ENCODE data around the gene GCKR. TPM values are rescaled to one million over a fixed set of nuclear protein-coding genes. Genes with fewer than 3 reads are reported as not detected.

Gene GCKR
- total and polyA plus RNA-seq, 8 donors: 0.56 to 4.0 (median 1.8) TPM

GRCh38 chr2:27572998-27573429 is 76.4 kb downstream of the GCKR start:
- intact Hi-C loops (cut with DNase I): loop anchor here in 1 of 3 donors (10.0 kb wide), 1 partner anchor 78 kb away; the partner anchor contains the start of genes FNDC4 and GCKR
- 61 to 71% methylated on average over 6 of the region's 6 CpGs for WGBS, 2 donors

More at GRCh38 chr2:27572998-27573429, 76.4 kb downstream of the GCKR start:
- Histone ChIP-seq H3K27me3 (no peaks in the 10 kb centered on the region), H3K36me3 (no peaks in the 10 kb centered on the region), H3K27ac (no peak overlapping the region), H3K4me1 (no peaks in the 10 kb centered on the region), H3K9me3 (no peaks in the 10 kb centered on the region), H3K4me3 (no peak overlapping the region)
- DNase-seq (no peak), ATAC-seq (no peak), FAIRE-seq (no peak)
- TF ChIP-seq, protein P1, sequence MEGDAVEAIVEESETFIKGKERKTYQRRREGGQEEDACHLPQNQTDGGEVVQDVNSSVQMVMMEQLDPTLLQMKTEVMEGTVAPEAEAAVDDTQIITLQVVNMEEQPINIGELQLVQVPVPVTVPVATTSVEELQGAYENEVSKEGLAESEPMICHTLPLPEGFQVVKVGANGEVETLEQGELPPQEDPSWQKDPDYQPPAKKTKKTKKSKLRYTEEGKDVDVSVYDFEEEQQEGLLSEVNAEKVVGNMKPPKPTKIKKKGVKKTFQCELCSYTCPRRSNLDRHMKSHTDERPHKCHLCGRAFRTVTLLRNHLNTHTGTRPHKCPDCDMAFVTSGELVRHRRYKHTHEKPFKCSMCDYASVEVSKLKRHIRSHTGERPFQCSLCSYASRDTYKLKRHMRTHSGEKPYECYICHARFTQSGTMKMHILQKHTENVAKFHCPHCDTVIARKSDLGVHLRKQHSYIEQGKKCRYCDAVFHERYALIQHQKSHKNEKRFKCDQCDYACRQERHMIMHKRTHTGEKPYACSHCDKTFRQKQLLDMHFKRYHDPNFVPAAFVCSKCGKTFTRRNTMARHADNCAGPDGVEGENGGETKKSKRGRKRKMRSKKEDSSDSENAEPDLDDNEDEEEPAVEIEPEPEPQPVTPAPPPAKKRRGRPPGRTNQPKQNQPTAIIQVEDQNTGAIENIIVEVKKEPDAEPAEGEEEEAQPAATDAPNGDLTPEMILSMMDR (IDR thresholded peaks at IDR 0.05): no peak

Other genes with a start within 250 kb of the GCKR start
- under 1 TPM in 1 of 6 donors, not detected in 5; 0.12 TPM for gene SLC30A3, start 233.8 kb upstream of the GCKR start, total RNA-seq
- gene SLC30A3, start 233.8 kb upstream of the GCKR start, polyA plus RNA-seq: under 1 TPM in 1 of 2 donors, not detected in 1; 0.15 TPM
- gene DNAJC5G, start 221.4 kb upstream of the GCKR start, total RNA-seq: under 1 TPM in 1 of 6 donors, not detected in 5; 0.06 TPM
- gene DNAJC5G, start 221.4 kb upstream of the GCKR start, polyA plus RNA-seq: under 1 TPM in 1 of 2 donors, not detected in 1; 0.34 TPM
- 1 to 10 TPM in 1 of 6 donors, under 1 TPM in 5; 0.08 to 1.1 (median 0.33) TPM for gene TRIM54, start 214.4 kb upstream of the GCKR start, total RNA-seq
- under 1 TPM; 0.27 to 0.31 TPM for gene TRIM54, start 214.4 kb upstream of the GCKR start, polyA plus RNA-seq
- 1 to 10 TPM in 1 of 6 donors, under 1 TPM in 5; 0.51 to 1.0 (median 0.76) TPM for gene UCN, start 188.4 kb upstream of the GCKR start, total RNA-seq
- 1 to 10 TPM; 2.7 to 4.6 TPM for gene UCN, start 188.4 kb upstream of the GCKR start, polyA plus RNA-seq
- 10 to 100 TPM; 24.8 to 38.0 (median 32.0) TPM for gene MPV17, start 173.7 kb upstream of the GCKR start, total RNA-seq
- 10 to 100 TPM; 57.3 to 71.8 TPM for gene MPV17, start 173.7 kb upstream of the GCKR start, polyA plus RNA-seq
- 10 to 100 TPM; 21.2 to 30.7 (median 26.7) TPM for gene GTF3C2, start 140.1 kb upstream of the GCKR start, total RNA-seq
- 10 to 100 TPM; 33.1 to 34.3 TPM for gene GTF3C2, start 140.1 kb upstream of the GCKR start, polyA plus RNA-seq
- gene EIF2B4, start 126.5 kb upstream of the GCKR start, total RNA-seq: 10 to 100 TPM; 24.1 to 34.7 (median 31.3) TPM
- gene EIF2B4, start 126.5 kb upstream of the GCKR start, polyA plus RNA-seq: 10 to 100 TPM; 69.9 to 98.1 TPM
- 10 to 100 TPM; 34.3 to 48.6 (median 39.5) TPM for gene SNX17, start 126.2 kb upstream of the GCKR start, total RNA-seq
- 10 to 100 TPM; 38.8 to 60.2 TPM for gene SNX17, start 126.2 kb upstream of the GCKR start, polyA plus RNA-seq
- gene ZNF513, start 116.1 kb upstream of the GCKR start, total RNA-seq: 10 to 100 TPM in 1 of 6 donors, 1 to 10 TPM in 5; 3.7 to 10.4 (median 7.6) TPM
- 10 to 100 TPM; 30.1 to 34.4 TPM for gene ZNF513, start 116.1 kb upstream of the GCKR start, polyA plus RNA-seq
- 10 to 100 TPM; 23.6 to 37.8 (median 28.7) TPM for gene PPM1G, start 87.2 kb upstream of the GCKR start, total RNA-seq
- 10 to 100 TPM; 28.6 to 31.8 TPM for gene PPM1G, start 87.2 kb upstream of the GCKR start, polyA plus RNA-seq
- gene NRBP1, start 68.2 kb upstream of the GCKR start, total RNA-seq: 10 to 100 TPM; 33.5 to 49.5 (median 38.0) TPM
- 10 to 100 TPM; 32.5 to 60.7 TPM for gene NRBP1, start 68.2 kb upstream of the GCKR start, polyA plus RNA-seq
- gene KRTCAP3, start 54.5 kb upstream of the GCKR start, total RNA-seq: 10 to 100 TPM; 21.6 to 36.5 (median 26.6) TPM
- gene KRTCAP3, start 54.5 kb upstream of the GCKR start, polyA plus RNA-seq: 10 to 100 TPM; 29.5 to 33.0 TPM
- 10 to 100 TPM; 10.1 to 28.2 (median 14.7) TPM for gene IFT172, start 7.1 kb upstream of the GCKR start, total RNA-seq
- gene IFT172, start 7.1 kb upstream of the GCKR start, polyA plus RNA-seq: 10 to 100 TPM; 35.1 to 56.2 TPM
- 10 to 100 TPM in 1 of 6 donors, 1 to 10 TPM in 5; 3.1 to 12.7 (median 6.4) TPM for gene FNDC4, start 1.6 kb upstream of the GCKR start, total RNA-seq
- gene FNDC4, start 1.6 kb upstream of the GCKR start, polyA plus RNA-seq: 10 to 100 TPM in 1 of 2 donors, 1 to 10 TPM in 1; 8.5 to 11.8 TPM
- gene ZNF512, start 86.2 kb downstream of the GCKR start, total RNA-seq: 10 to 100 TPM in 3 of 6 donors, 1 to 10 TPM in 3; 6.8 to 20.5 (median 10.0) TPM
- 10 to 100 TPM in 1 of 2 donors, 1 to 10 TPM in 1; 6.1 to 13.7 TPM for gene ZNF512, start 86.2 kb downstream of the GCKR start, polyA plus RNA-seq
- 1 to 10 TPM; 1.1 to 3.1 (median 1.8) TPM for gene CCDC121, start 132.2 kb downstream of the GCKR start, total RNA-seq
- gene CCDC121, start 132.2 kb downstream of the GCKR start, polyA plus RNA-seq: 1 to 10 TPM; 1.6 to 2.0 TPM
- gene GPN1, start 132.2 kb downstream of the GCKR start, total RNA-seq: 10 to 100 TPM in 5 of 6 donors, 1 to 10 TPM in 1; 8.2 to 17.0 (median 12.0) TPM
- gene GPN1, start 132.2 kb downstream of the GCKR start, polyA plus RNA-seq: 10 to 100 TPM in 1 of 2 donors, 1 to 10 TPM in 1; 7.9 to 15.5 TPM
- 10 to 100 TPM in 3 of 6 donors, 1 to 10 TPM in 3; 8.0 to 18.1 (median 9.9) TPM for gene SUPT7L, start 166.8 kb downstream of the GCKR start, total RNA-seq
- gene SUPT7L, start 166.8 kb downstream of the GCKR start, polyA plus RNA-seq: 10 to 100 TPM; 22.5 to 32.4 TPM
- gene SLC4A1AP, start 167.1 kb downstream of the GCKR start, total RNA-seq: 10 to 100 TPM in 1 of 6 donors, 1 to 10 TPM in 5; 5.1 to 12.1 (median 8.1) TPM
- gene SLC4A1AP, start 167.1 kb downstream of the GCKR start, polyA plus RNA-seq: 10 to 100 TPM in 1 of 2 donors, 1 to 10 TPM in 1; 7.7 to 12.6 TPM

All from pancreas (tissue), 10 donors.